ENCODE results near the gene ISCU. TPM values are rescaled to one million over a fixed set of nuclear protein-coding genes. Genes with fewer than 3 reads are reported as not detected.

ISCU gene
- total and polyA plus RNA-seq, 8 donors, result 34.1 to 126 (median 45.1) TPM

DNA sequence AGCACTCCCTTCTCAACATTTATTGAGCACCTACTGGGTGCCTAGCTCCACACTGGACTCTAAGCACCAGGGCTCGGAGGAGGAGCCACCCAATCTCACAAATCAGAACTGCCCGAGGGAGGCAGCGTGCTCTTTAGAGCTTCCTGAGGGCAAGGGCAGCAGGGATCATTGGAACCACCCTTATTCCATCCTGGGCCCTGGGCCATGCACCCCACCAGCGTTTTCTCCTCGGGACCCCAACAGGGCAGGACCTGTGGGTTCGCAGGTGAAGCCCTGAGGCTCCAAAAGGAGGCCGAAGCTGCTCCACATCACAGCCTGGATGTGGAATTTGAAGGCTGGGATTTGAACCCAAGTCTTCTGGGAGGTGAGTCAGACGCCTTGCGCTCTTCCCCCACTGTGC lies 20.1 kb downstream of the ISCU start:
- Histone ChIP-seq H3K27ac (no peak overlapping the region), H3K27me3 (no peaks in the 10 kb centered on the region), H3K4me1 (no peaks in the 10 kb centered on the region), H3K9me3 (no peaks in the 10 kb centered on the region), H3K4me3 (no peak overlapping the region), H3K36me3 (no peaks in the 10 kb centered on the region)
- TF ChIP-seq, protein P1, sequence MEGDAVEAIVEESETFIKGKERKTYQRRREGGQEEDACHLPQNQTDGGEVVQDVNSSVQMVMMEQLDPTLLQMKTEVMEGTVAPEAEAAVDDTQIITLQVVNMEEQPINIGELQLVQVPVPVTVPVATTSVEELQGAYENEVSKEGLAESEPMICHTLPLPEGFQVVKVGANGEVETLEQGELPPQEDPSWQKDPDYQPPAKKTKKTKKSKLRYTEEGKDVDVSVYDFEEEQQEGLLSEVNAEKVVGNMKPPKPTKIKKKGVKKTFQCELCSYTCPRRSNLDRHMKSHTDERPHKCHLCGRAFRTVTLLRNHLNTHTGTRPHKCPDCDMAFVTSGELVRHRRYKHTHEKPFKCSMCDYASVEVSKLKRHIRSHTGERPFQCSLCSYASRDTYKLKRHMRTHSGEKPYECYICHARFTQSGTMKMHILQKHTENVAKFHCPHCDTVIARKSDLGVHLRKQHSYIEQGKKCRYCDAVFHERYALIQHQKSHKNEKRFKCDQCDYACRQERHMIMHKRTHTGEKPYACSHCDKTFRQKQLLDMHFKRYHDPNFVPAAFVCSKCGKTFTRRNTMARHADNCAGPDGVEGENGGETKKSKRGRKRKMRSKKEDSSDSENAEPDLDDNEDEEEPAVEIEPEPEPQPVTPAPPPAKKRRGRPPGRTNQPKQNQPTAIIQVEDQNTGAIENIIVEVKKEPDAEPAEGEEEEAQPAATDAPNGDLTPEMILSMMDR (IDR thresholded peaks at IDR 0.05), result no peak
- FAIRE-seq (no peak), DNase-seq (no peak), ATAC-seq (no peak)
- 61 to 75% methylated on average over 9 of the region's 9 CpGs for WGBS, 2 donors
- intact Hi-C loops (cut with DNase I), result no loop called here

GRCh38 chr12:108582978-108583770 lies 20.8 kb downstream of the ISCU start:
- H3K4me1 ChIP-seq, result no peaks in the 10 kb centered on the region
- H3K36me3 ChIP-seq, result no peaks in the 10 kb centered on the region
- intact Hi-C loops (cut with DNase I), result no loop called here
- H3K27ac ChIP-seq, result no peak overlapping the region
- no peaks in the 10 kb centered on the region for H3K9me3 ChIP-seq
- no peak overlapping the region for H3K4me3 ChIP-seq
- ATAC-seq (no peak), FAIRE-seq (no peak), DNase-seq (no peak)
- 70 to 81% methylated on average over 10 of the region's 10 CpGs for WGBS, 2 donors
- no peaks in the 10 kb centered on the region for H3K27me3 ChIP-seq
- TF ChIP-seq, protein P1 (IDR thresholded peaks at IDR 0.05), result no peak

- TF ChIP-seq, protein P1 (IDR thresholded peaks at IDR 0.05), result no peak
- ATAC-seq (no peak), DNase-seq (no peak), FAIRE-seq (no peak)
- Histone ChIP-seq H3K9me3 (no peaks in the 10 kb centered on the region), H3K4me3 (no peak overlapping the region), H3K4me1 (no peaks in the 10 kb centered on the region), H3K36me3 (no peaks in the 10 kb centered on the region), H3K27ac (no peak overlapping the region), H3K27me3 (no peaks in the 10 kb centered on the region)
- intact Hi-C loops (cut with DNase I), result no loop called here
- WGBS, 2 donors, result 59 to 61% methylated on average over 7 of the region's 7 CpGs
These were observed 21.6 kb downstream of the ISCU start for GRCh38 chr12:108583991-108584390.

- Histone ChIP-seq H3K9me3 (no peaks in the 10 kb centered on the region), H3K27me3 (no peaks in the 10 kb centered on the region), H3K4me3 (no peak overlapping the region), H3K4me1 (no peaks in the 10 kb centered on the region), H3K27ac (no peak overlapping the region), H3K36me3 (no peaks in the 10 kb centered on the region)
- intact Hi-C loops (cut with DNase I), result no loop called here
- 53 to 61% methylated on average over 3 of the region's 3 CpGs for WGBS, 2 donors
- DNase-seq (no peak), FAIRE-seq (no peak), ATAC-seq (no peak)
- TF ChIP-seq, protein P1 (IDR thresholded peaks at IDR 0.05), result no peak
These were observed 22.2 kb downstream of the ISCU start for GRCh38 chr12:108584456-108585065.

DNA sequence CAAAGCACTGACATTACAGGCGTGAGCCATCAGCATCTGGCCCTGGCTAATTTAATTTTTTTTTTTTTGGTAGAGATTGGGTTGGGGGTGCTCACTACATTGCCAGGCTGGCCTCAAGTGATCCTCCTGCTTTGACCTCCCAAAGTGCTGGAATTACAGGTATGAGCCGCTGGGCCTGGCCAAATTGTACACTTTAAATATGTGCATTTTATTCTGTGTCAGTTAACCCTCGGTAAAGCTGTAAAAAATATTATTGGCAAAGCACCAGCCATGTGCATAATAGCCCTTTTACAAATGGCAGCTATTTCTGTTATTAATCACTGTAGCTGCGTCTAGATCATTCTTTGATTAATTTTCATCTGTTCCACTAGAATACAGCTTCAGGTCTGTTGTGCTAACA lies 23.5 kb downstream of the ISCU start:
- Histone ChIP-seq H3K9me3 (no peaks in the 10 kb centered on the region), H3K36me3 (no peaks in the 10 kb centered on the region), H3K27me3 (no peaks in the 10 kb centered on the region), H3K27ac (no peak overlapping the region), H3K4me1 (no peaks in the 10 kb centered on the region), H3K4me3 (no peak overlapping the region)
- FAIRE-seq, result no peak
- WGBS, 2 donors, result 22 to 30% methylated on average over 4 of the region's 4 CpGs
- peak in 1 of 4 donors; percentile 17 for ATAC-seq
- TF ChIP-seq, protein P1 (IDR thresholded peaks at IDR 0.05), result no peak
- DNase-seq, result no peak
- intact Hi-C loops (cut with DNase I), result no loop called here
